GM10266 (cell line): ENCODE measurements around the gene TET2.

ENCODE experiments used
- DNase-seq: peaks from one replicate; pipeline ENCODE4 v3.0.0; 2012; ENCODE audit errors: extremely low spot score
- TF ChIP-seq, protein P1 (sequence below): IDR thresholded peaks from 2 replicates; pipeline ENCODE4 v1.5.1; 2012; ENCODE audit warnings: mild to moderate bottlenecking, low read depth; ENCODE audit not compliant: control insufficient read depth, insufficient read depth; ENCODE audit errors: missing control alignments

The TET2 gene

DNA sequence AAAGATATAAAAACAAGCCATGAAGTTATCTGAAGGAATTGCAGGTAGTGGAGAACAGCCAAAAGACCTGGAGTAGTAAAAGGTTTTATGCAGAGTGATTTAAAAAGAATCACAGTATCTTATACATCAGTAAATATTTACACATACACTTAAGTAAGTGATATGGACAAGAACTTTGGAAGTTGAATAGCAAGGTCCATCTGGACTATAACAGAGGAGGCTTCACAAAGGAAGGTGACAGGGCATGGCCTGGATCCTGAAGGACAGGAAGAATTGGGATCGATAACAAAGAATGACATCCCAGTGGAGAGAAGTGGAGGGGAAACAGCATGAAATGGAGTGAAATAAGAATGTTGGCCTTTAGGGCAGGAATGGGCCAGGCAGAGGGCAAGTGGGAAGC is 46.2 kb downstream of the TET2 start:
- DNase-seq: no peak
- TF ChIP-seq, protein P1, sequence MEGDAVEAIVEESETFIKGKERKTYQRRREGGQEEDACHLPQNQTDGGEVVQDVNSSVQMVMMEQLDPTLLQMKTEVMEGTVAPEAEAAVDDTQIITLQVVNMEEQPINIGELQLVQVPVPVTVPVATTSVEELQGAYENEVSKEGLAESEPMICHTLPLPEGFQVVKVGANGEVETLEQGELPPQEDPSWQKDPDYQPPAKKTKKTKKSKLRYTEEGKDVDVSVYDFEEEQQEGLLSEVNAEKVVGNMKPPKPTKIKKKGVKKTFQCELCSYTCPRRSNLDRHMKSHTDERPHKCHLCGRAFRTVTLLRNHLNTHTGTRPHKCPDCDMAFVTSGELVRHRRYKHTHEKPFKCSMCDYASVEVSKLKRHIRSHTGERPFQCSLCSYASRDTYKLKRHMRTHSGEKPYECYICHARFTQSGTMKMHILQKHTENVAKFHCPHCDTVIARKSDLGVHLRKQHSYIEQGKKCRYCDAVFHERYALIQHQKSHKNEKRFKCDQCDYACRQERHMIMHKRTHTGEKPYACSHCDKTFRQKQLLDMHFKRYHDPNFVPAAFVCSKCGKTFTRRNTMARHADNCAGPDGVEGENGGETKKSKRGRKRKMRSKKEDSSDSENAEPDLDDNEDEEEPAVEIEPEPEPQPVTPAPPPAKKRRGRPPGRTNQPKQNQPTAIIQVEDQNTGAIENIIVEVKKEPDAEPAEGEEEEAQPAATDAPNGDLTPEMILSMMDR: no peak

DNA sequence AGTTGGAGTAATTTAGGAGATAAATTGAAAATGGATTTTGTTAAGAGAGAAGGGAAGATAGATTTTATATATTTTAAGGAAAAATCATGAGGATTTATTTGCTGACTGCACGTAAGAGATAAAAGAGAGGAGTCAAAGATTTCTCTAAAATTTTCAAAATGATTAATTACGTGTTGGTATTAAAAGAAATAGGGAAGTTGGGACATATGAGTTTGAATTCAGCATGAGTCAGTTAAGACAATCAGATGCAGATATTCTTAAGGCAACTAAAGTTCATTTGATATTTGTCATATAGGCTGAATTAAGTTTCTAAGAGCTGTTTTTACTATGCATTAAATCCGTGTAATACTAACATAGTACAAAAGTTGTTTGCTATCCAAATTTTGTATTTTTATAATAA is 46.9 kb downstream of the TET2 start:
- no peak for DNase-seq
- TF ChIP-seq, protein P1: no peak

DNA sequence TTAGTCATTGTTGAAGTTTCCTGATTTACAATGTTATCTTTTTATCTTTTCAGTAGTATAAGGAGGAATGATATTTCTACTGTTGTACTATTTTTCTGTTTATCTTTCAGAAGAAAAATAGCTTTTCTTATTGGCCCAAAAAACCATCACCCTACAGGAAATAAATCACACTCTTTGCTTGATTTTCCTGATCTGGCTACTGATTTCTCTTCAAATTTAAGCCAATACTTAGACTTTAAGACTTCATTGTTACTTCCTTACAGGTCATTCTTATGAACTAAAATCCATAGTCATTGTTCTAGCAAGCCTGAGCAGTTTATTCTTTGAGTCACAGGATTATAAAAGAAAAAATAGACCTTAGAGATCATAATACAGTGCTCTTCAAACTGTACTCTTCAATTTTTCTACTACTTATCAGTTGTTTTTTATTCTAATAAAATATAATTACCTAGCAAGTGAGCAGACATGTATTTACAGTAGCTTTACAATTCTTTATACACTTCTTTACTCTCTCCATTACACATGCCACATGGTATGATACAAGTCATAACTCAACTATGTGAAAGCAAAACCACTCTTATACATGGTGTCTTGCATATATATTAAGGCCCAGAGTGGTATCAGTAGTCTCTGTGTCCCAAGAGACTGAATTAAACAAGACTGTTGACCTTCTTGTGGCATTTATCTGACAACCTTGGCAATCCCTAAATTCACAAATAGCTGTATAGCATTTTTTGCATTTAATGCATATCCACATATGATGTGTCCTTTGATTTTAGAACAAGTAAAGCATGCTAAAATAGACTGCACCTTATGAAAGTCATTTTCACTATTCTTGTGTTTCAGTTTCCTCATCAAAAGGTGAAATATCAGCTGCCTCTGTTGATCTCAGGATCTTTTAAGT is 47.9 kb downstream of the TET2 start:
- TF ChIP-seq, protein P1: no peak
- no peak for DNase-seq

DNA sequence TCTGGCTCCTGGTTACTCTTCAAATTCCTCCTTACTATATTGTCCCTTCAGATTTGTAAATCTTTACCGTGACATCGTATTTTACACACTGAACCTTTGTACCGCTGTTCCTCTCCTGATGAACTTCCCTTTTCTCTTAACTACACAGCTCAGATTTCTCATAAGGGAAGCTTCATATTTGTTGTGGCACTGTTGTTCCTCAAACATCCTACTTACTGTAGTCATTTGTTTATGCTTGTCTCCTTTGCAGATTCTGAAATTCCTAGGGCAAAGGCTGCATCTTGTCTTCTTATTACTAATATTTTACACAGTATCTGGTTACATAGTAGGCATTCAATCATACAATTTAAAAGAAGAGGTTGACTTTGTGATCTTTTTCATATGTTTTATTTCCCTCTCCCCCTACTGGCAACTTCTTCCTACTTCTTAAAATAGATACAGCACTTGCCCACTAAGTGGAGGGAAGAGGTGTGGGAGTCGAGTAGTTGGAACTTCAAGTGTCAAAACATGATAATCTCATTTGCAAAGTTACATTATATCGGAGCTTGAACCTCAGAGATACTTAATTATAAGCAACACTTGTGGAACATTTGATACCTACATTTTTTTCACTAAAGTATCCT is 50.0 kb downstream of the TET2 start:
- TF ChIP-seq, protein P1: no peak
- no peak for DNase-seq

DNA sequence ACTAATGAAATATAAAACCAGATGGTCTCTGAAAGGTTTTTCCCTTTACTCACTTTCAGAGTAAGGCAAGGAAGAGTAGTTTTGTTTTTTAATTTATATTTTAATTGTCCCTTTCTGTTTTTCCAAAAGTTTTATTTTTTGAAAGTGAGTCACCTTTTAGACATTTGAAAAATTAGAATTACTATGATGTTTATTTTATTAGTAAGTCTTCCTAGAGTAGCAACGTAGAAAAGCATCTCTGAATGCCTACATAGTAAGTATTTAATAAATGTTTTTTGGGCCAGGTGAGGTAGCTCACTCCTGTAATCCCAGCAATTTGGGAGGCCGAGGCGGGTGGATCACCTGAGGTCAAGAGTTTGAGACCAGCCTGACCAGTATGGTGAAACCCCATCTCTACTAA is 51.1 kb downstream of the TET2 start:
- DNase-seq: no peak
- TF ChIP-seq, protein P1: no peak

DNA sequence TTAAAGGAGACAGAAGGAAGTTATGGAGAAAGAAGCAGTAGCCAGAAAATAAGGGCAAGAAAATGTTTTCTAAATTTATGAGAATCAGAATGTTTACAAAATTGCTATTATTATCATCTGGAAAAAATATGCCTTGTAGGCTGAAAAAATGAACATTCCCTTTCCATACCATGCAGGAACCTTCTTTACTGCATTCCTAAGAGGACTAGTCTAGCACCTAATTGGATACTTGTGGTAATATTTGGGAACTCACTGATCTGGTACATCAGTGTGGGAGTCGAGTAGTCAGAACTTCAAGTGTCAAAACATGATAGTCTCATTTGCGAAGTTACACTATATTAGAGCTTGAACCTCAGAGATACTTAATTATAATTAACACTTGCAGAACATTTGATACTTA is 51.9 kb downstream of the TET2 start:
- TF ChIP-seq, protein P1: no peak
- DNase-seq: no peak

DNA sequence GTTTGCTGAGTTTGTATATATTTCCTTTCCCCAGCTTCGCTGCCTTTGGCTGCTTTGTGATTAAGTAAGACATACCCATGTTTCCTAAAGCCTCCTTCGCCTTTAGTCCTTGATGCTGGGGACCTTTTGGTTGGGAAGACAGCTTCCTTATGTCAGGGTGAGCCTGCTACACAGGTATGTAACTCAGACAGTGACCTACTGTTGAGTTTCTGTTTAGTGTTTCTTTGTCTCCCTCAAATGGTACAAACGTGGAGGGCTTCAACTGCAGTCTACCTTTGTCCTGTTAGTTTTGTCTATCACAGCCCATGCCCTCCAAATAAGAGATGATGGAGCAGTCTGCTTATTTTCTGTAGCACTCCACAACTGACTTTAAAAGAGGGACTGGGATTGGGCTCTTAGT is 59.5 kb downstream of the TET2 start:
- no peak for DNase-seq
- TF ChIP-seq, protein P1: no peak
